ENCODE data around the gene ABR. TPM values are rescaled to one million over a fixed set of nuclear protein-coding genes. Genes with fewer than 3 reads are reported as not detected.
A peak's percentile ranks its signal among the peaks of the same experiment; 100 is the strongest.

ABR gene
- total and polyA plus RNA-seq, 2 of the 13 experiments (the other 11 are each of a cell fraction or from before 2014, with no cell fraction given), result 12.4 to 40.4 TPM

DNA sequence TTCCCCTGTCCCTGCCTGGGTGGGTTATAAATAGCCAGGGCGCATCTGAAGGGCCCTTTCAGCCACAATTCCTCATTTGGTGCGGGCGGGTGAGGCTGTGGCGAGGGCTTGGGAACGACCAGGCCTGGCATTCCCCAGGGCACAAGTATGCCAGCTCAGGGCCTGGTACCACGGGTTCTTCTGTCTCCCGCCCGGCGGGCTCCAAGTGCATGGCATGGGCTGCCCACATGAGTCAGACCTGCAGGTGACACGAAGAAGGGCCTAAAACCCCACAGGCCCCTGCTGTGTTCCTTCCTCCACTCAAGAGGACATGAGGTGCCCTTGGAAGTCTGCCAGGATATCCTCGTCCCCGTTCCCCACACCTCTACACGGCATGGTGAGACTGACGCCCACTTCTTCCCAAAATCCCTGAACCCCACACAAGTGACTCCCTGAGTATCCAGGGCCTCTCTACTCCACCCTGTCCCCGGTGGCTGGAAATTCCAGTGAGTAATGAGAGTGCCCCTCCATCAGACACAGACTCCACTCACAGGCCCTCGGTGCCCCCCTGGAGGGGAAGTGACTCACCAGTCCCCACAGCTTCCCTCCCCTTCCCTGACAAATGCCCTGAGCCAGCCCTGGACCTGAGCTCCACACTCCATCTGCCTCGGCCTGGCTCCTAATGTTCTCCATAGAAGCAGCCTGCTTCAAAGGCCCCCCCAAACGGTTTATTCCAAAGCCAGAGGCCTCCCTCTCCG is 68.8 kb downstream of the ABR start (continued):
- TF ChIP-seq ZNF17 (CRISPR knock-in tag; IDR thresholded peaks at IDR 0.05), result no peak
- TF ChIP-seq, protein P1, sequence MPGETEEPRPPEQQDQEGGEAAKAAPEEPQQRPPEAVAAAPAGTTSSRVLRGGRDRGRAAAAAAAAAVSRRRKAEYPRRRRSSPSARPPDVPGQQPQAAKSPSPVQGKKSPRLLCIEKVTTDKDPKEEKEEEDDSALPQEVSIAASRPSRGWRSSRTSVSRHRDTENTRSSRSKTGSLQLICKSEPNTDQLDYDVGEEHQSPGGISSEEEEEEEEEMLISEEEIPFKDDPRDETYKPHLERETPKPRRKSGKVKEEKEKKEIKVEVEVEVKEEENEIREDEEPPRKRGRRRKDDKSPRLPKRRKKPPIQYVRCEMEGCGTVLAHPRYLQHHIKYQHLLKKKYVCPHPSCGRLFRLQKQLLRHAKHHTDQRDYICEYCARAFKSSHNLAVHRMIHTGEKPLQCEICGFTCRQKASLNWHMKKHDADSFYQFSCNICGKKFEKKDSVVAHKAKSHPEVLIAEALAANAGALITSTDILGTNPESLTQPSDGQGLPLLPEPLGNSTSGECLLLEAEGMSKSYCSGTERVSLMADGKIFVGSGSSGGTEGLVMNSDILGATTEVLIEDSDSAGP (CRISPR knock-in tag; IDR thresholded peaks at IDR 0.05; ENCODE audit: borderline replicate concordance), result 0 out of 2 replicates have a peak, but pooled peaks have one; percentile 31
- TF ChIP-seq ZNF883 (CRISPR knock-in tag; IDR thresholded peaks at IDR 0.05; ENCODE audit: not compliant biosample characterization), result peak; percentile 39
- no peak for TF ChIP-seq ZNF501 (CRISPR knock-in tag; IDR thresholded peaks at IDR 0.05)
- peak; percentile 38; the same call in 1 of the 2 replicates for TF ChIP-seq ZFY (CRISPR knock-in tag; IDR thresholded peaks at IDR 0.05)
- TF ChIP-seq, protein P2, sequence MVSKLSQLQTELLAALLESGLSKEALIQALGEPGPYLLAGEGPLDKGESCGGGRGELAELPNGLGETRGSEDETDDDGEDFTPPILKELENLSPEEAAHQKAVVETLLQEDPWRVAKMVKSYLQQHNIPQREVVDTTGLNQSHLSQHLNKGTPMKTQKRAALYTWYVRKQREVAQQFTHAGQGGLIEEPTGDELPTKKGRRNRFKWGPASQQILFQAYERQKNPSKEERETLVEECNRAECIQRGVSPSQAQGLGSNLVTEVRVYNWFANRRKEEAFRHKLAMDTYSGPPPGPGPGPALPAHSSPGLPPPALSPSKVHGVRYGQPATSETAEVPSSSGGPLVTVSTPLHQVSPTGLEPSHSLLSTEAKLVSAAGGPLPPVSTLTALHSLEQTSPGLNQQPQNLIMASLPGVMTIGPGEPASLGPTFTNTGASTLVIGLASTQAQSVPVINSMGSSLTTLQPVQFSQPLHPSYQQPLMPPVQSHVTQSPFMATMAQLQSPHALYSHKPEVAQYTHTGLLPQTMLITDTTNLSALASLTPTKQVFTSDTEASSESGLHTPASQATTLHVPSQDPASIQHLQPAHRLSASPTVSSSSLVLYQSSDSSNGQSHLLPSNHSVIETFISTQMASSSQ (IDR thresholded peaks at IDR 0.05; ENCODE audit: low read depth), result no peak
- TF ChIP-seq, protein P2 (CRISPR knock-in tag; IDR thresholded peaks at IDR 0.05; ENCODE audit: borderline replicate concordance), result peak; percentile 18; the same call in 1 of the 2 replicates
- TF ChIP-seq AHR (CRISPR knock-in tag; IDR thresholded peaks at IDR 0.05), result 0 out of 2 replicates have a peak, but pooled peaks have one; percentile 22
- 0 out of 2 replicates have a peak, but pooled peaks have one; percentile 19 for TF ChIP-seq KAT8 (CRISPR knock-in tag; IDR thresholded peaks at IDR 0.05)
- 0 out of 2 replicates have a peak, but pooled peaks have one; percentile 34 for TF ChIP-seq JUNB (CRISPR knock-in tag; IDR thresholded peaks at IDR 0.05; ENCODE audit: borderline replicate concordance)
- TF ChIP-seq DPF2 (CRISPR knock-in tag; IDR thresholded peaks at IDR 0.05; ENCODE audit: borderline replicate concordance, low read depth), result 0 out of 2 replicates have a peak, but pooled peaks have one; percentile 16
- TF ChIP-seq, protein P3, sequence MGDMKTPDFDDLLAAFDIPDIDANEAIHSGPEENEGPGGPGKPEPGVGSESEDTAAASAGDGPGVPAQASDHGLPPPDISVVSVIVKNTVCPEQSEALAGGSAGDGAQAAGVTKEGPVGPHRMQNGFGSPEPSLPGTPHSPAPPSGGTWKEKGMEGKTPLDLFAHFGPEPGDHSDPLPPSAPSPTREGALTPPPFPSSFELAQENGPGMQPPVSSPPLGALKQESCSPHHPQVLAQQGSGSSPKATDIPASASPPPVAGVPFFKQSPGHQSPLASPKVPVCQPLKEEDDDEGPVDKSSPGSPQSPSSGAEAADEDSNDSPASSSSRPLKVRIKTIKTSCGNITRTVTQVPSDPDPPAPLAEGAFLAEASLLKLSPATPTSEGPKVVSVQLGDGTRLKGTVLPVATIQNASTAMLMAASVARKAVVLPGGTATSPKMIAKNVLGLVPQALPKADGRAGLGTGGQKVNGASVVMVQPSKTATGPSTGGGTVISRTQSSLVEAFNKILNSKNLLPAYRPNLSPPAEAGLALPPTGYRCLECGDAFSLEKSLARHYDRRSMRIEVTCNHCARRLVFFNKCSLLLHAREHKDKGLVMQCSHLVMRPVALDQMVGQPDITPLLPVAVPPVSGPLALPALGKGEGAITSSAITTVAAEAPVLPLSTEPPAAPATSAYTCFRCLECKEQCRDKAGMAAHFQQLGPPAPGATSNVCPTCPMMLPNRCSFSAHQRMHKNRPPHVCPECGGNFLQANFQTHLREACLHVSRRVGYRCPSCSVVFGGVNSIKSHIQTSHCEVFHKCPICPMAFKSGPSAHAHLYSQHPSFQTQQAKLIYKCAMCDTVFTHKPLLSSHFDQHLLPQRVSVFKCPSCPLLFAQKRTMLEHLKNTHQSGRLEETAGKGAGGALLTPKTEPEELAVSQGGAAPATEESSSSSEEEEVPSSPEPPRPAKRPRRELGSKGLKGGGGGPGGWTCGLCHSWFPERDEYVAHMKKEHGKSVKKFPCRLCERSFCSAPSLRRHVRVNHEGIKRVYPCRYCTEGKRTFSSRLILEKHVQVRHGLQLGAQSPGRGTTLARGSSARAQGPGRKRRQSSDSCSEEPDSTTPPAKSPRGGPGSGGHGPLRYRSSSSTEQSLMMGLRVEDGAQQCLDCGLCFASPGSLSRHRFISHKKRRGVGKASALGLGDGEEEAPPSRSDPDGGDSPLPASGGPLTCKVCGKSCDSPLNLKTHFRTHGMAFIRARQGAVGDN (CRISPR knock-in tag; IDR thresholded peaks at IDR 0.05), result peak; percentile 72
- peak; percentile 10 for TF ChIP-seq YY1 (IDR thresholded peaks at IDR 0.05; ENCODE audit: insufficient read depth, insufficient replicate concordance, low read depth, low read length)
- TF ChIP-seq ZNF124 (CRISPR knock-in tag; IDR thresholded peaks at IDR 0.05), result no peak
- TF ChIP-seq MXI1 (IDR thresholded peaks at IDR 0.05; ENCODE audit: borderline replicate concordance, low read depth, low read length), result peak; percentile 32; the same call in 1 of the 3 replicates
- TF ChIP-seq POLR2G (IDR thresholded peaks at IDR 0.05; ENCODE audit: low read depth, low read length), result peak; percentile 76
- TF ChIP-seq, protein P4, sequence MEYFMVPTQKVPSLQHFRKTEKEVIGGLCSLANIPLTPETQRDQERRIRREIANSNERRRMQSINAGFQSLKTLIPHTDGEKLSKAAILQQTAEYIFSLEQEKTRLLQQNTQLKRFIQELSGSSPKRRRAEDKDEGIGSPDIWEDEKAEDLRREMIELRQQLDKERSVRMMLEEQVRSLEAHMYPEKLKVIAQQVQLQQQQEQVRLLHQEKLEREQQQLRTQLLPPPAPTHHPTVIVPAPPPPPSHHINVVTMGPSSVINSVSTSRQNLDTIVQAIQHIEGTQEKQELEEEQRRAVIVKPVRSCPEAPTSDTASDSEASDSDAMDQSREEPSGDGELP (IDR thresholded peaks at IDR 0.05; ENCODE audit: borderline replicate concordance, low read depth), result peak; percentile 18; the same call in 1 of the 2 replicates
